GM12874 (cell line): Measurements from ENCODE around the gene CREB5.

Experiments
- TF ChIP-seq, protein P1 (sequence below): IDR thresholded peaks from 2 replicates; pipeline ENCODE4 v1.5.1; 2011; ENCODE audit warnings: low read depth, mild to moderate bottlenecking, control low read depth, low read length, moderate library complexity; ENCODE audit not compliant: insufficient read depth

The CREB5 gene

GRCh38 chr7:28587211-28587610 lies 174.9 kb downstream of the CREB5 start:
- TF ChIP-seq, protein P1, sequence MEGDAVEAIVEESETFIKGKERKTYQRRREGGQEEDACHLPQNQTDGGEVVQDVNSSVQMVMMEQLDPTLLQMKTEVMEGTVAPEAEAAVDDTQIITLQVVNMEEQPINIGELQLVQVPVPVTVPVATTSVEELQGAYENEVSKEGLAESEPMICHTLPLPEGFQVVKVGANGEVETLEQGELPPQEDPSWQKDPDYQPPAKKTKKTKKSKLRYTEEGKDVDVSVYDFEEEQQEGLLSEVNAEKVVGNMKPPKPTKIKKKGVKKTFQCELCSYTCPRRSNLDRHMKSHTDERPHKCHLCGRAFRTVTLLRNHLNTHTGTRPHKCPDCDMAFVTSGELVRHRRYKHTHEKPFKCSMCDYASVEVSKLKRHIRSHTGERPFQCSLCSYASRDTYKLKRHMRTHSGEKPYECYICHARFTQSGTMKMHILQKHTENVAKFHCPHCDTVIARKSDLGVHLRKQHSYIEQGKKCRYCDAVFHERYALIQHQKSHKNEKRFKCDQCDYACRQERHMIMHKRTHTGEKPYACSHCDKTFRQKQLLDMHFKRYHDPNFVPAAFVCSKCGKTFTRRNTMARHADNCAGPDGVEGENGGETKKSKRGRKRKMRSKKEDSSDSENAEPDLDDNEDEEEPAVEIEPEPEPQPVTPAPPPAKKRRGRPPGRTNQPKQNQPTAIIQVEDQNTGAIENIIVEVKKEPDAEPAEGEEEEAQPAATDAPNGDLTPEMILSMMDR = no peak

DNA sequence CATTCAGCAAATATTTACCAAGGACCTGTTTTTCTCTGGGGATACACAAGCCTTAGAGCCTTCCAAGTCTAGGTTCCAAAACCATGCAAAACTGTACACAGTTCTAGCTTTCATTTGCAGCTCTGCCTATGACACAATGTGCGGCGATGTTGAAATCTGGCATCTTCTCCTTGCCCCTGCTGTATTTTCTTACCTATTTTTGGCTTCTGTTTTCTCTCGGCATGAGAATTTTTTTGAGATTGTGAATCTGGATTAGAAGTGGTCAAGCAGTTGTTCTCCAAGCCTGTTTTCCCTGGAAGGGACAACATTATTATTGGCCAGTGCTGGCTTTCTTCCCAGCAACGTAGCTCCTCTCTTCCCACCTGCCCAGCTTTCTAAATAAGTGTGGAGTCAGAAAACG lies 176.3 kb downstream of the CREB5 start:
- TF ChIP-seq, protein P1 = no peak

DNA sequence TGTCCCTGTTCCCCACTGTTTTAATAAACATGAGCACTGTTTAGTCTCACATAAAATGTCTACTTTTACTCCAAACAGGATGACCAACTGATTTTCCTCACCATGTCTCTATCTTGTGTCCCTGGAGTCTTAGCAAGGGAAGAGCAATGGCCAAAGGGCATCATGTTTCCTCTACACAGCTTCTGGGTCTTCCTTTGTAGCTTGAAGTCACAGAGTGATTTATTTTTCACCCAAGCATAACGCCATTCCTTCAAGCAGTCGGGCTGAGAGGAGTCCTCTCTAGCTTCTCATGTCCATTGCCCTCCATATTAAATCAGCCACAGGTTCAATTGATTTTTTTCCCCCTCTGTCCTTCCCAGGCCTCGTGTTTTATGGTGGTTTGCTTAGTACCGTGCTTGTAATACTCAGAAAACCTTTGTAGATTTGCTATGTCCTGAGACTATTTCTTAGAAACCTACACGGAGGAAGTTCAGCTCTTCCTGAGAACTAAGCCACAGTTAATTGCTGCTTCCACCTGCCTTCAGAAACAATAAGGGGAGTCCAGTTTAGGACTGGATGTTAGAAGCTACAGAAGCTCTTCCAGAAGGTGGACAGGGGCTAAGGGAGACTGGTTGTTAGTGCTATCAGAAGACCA lies 178.8 kb downstream of the CREB5 start:
- TF ChIP-seq, protein P1 = no peak

GRCh38 chr7:28591725-28592349 lies 179.5 kb downstream of the CREB5 start:
- TF ChIP-seq, protein P1 = no peak

GRCh38 chr7:28592861-28593260 lies 180.5 kb downstream of the CREB5 start:
- TF ChIP-seq, protein P1 = no peak

GRCh38 chr7:28595076-28595475 lies 182.8 kb downstream of the CREB5 start:
- TF ChIP-seq, protein P1 = no peak

- TF ChIP-seq, protein P1 = no peak
Observed at GRCh38 chr7:28595801-28596200, 183.5 kb downstream of the CREB5 start.
